A549 (cell line): ENCODE results near the gene PNPLA3.

Source experiments
- CEBPB ChIP-seq, 2 experiments: fragments of >200 bp in 1 of 2; sonication (Bioruptor Twin) in 1 of 2; formaldehyde crosslinking in 1 of 2; IDR thresholded peaks; 2 replicates each; pipeline ENCODE4 v1.6.1; 2012 to 2016
- EP300 ChIP-seq, 2 experiments: fragments of >200 bp; sonication (Bioruptor Twin); formaldehyde crosslinking; IDR thresholded peaks; 2 replicates in 1 of 2; 3 replicates in 1 of 2; pipeline ENCODE4 v1.6.1; 2016 to 2017
- ESRRA ChIP-seq: fragments of 150-350 bp; IDR thresholded peaks from 2 replicates; pipeline ENCODE4 v1.6.1; 2014; ENCODE audit warnings: mild to moderate bottlenecking, low read length, borderline replicate concordance
- GATA3 ChIP-seq: IDR thresholded peaks from 2 replicates; pipeline ENCODE4 v1.6.1; 2012; ENCODE audit warnings: borderline replicate concordance
- KDM1A ChIP-seq: fragments of 200-600 bp; sonication (generic); IDR thresholded peaks from 2 replicates; pipeline ENCODE4 v1.6.1; 2016; ENCODE audit warnings: low read depth, mild to moderate bottlenecking
- POLR2A ChIP-seq: IDR thresholded peaks from 2 replicates; pipeline ENCODE4 v1.6.1; 2012; ENCODE audit warnings: mild to moderate bottlenecking, low read length
- RAD21 ChIP-seq, 2 experiments: fragments of >200 bp in 1 of 2; sonication (Bioruptor Twin) in 1 of 2; formaldehyde crosslinking in 1 of 2; IDR thresholded peaks in 1 of 2; conservative IDR thresholded peaks in 1 of 2; 2 replicates in 1 of 2; 3 replicates in 1 of 2; pipeline ENCODE4 v1.6.1; 2012 to 2018; ENCODE audit warnings: inconsistent platforms in 1 of 2
- RCOR1 ChIP-seq: fragments of 150-350 bp; IDR thresholded peaks from 2 replicates; pipeline ENCODE4 v1.6.1; 2014; ENCODE audit warnings: antibody characterized with exemption, low read length, low read depth
- TF ChIP-seq, protein P1 (sequence below): fragments of >200 bp; sonication (Bioruptor Twin); formaldehyde crosslinking; IDR thresholded peaks from 3 replicates; pipeline ENCODE4 v1.5.1; 2016

DNA sequence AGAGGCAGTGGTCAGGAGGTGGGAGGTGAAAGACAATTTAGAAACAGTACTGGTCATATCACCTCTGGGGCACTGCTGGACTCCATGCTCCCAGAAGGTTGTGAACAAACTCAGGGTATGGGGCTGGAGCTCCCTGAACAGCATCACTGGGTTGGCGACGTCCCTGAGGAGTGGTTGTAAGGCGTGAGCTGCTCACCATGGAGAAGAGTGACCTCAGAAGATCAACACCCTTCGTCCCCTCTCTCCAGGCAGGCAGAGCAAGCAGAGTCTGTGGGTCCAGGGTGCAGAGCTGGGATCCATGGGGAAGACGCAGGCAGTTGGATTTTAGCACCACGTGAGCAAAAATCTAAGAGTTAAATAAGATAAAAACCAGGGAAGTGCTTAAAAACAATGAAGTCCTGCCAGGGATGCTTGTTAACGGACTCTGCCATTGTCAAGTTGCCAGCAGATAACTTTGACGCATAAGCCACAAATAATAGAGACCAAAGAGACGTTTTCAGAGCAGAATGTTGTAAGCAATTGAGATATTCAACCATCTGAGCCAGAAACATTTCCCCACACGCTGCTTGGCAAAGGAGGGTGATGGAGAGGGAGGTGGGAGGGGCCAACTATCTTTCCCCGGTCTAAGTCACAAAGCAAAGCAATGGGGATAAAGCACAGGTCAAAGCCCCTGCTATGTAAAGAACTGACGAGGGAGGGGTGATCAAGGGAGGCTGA, 45.4 kb upstream of the PNPLA3 start:
- no peak for TF ChIP-seq ESRRA
- TF ChIP-seq, protein P1, sequence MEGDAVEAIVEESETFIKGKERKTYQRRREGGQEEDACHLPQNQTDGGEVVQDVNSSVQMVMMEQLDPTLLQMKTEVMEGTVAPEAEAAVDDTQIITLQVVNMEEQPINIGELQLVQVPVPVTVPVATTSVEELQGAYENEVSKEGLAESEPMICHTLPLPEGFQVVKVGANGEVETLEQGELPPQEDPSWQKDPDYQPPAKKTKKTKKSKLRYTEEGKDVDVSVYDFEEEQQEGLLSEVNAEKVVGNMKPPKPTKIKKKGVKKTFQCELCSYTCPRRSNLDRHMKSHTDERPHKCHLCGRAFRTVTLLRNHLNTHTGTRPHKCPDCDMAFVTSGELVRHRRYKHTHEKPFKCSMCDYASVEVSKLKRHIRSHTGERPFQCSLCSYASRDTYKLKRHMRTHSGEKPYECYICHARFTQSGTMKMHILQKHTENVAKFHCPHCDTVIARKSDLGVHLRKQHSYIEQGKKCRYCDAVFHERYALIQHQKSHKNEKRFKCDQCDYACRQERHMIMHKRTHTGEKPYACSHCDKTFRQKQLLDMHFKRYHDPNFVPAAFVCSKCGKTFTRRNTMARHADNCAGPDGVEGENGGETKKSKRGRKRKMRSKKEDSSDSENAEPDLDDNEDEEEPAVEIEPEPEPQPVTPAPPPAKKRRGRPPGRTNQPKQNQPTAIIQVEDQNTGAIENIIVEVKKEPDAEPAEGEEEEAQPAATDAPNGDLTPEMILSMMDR: no peak
- TF ChIP-seq POLR2A: no peak
- no peak for TF ChIP-seq EP300 (IDR thresholded peaks at IDR 0.05)
- TF ChIP-seq RCOR1: no peak
- no peak for TF ChIP-seq RAD21 (conservative IDR thresholded peaks at IDR 0.05 in 1 of 2, IDR thresholded peaks at IDR 0.05 in 1 of 2)
- no peak for TF ChIP-seq GATA3
- TF ChIP-seq CEBPB (IDR thresholded peaks at IDR 0.05): no peak
- TF ChIP-seq KDM1A: no peak
